GM19351 (cell line): Measurements from ENCODE around the gene MSH6.
"Not testable (repeated sequence)": the region's sequence is repeated elsewhere in the genome, so short reads cannot be mapped to it uniquely, and the experiment has no call there.

Experiments
- ATAC-seq: cut with Tn5 transposase; IDR thresholded peaks from one replicate; pipeline ENCODE4 v1.9.1; 2021; ENCODE audit warnings: mild to moderate bottlenecking, moderate library complexity; ENCODE audit not compliant: unreplicated experiment

MSH6 gene

GRCh38 chr2:47843407-47843806 is 60.5 kb downstream of the MSH6 start:
- ATAC-seq: no peak

- ATAC-seq: no peak
Observed at GRCh38 chr2:47844162-47844561, 61.2 kb downstream of the MSH6 start.

- ATAC-seq: no peak
Observed at GRCh38 chr2:47849368-47849767, 66.4 kb downstream of the MSH6 start.

GRCh38 chr2:47850198-47850597 is 67.3 kb downstream of the MSH6 start:
- ATAC-seq: no peak

GRCh38 chr2:47853067-47853777 is 70.3 kb downstream of the MSH6 start:
- not testable (repeated sequence) for ATAC-seq
